Heart right ventricle (tissue), 16 donors: ENCODE measurements around the gene ASAP2. TPM values are rescaled to one million over a fixed set of nuclear protein-coding genes. Genes with fewer than 3 reads are reported as not detected.

Source experiments
- ATAC-seq, 8 donors: fragments of 200-7000 bp; cut with Tn5 transposase; one replicate each; pipeline ENCODE4 v1.9.1; 2020; ENCODE audit warnings: mild to moderate bottlenecking in 8 of 8, moderate library complexity in 8 of 8, moderate number of reproducible peaks in 1 of 8
- DNase-seq, 2 donors: peaks; one replicate each; pipeline ENCODE4 v3.0.0-alpha.2; 2020
- H3K27ac ChIP-seq, 10 donors: fragments of 200-600 bp; sonication (generic) in 2 of 10; one replicate each; pipeline versions ENCODE4 v1.5.0 to v1.8.0; 2020 to 2022; ENCODE audit warnings: mild to moderate bottlenecking in 3 of 10
- H3K27me3 ChIP-seq, 7 donors: fragments of 200-600 bp; one replicate each; pipeline ENCODE4 v1.8.0; 2021 to 2022; ENCODE audit warnings: mild to moderate bottlenecking in 2 of 7
- H3K36me3 ChIP-seq, 9 donors: fragments of 200-600 bp; sonication (generic) in 1 of 9; one replicate each; pipeline versions ENCODE4 v1.5.0 to v1.8.0; 2020 to 2022; ENCODE audit warnings: mild to moderate bottlenecking in 2 of 9
- H3K4me1 ChIP-seq, 9 donors: fragments of 200-600 bp; sonication (generic) in 1 of 9; one replicate each; pipeline versions ENCODE4 v1.5.0 to v1.8.0; 2020 to 2022; ENCODE audit warnings: mild to moderate bottlenecking in 4 of 9
- H3K4me3 ChIP-seq, 10 donors: fragments of 200-600 bp; sonication (generic) in 2 of 10; one replicate each; pipeline versions ENCODE4 v1.5.0 to v1.8.0; 2020 to 2022; ENCODE audit warnings: mild to moderate bottlenecking in 7 of 10, moderate library complexity in 2 of 10
- H3K9me3 ChIP-seq, 11 donors: fragments of 200-600 bp in 10 of 11; sonication (generic) in 2 of 11; one replicate each; pipeline versions ENCODE4 v1.5.0 to v1.8.0; 2013 to 2022; ENCODE audit warnings: mild to moderate bottlenecking in 2 of 11, control low read depth in 1 of 11, moderate library complexity in 1 of 11
- WGBS, 2 donors: extraction: QIAGEN DNeasy Blood & Tissue Kit; methylation state at CpG; one replicate each; pipeline ENCODE4 v1.1.7; 2013; ENCODE audit warnings: inconsistent platforms in 1 of 2; 5-methylcytosine and 5-hydroxymethylcytosine counted together
- intact Hi-C, 10 donors: fragments of 100-400 bp; cut with DNase I; formaldehyde crosslinking; loops; one replicate each; pipeline versions ENCODE4 v1.11.1 to v1.14.2; 2022
- polyA plus RNA-seq, 2 donors: library from polyadenylated mRNA; stranded (reverse); fragments of 200-250 nt; gene quantifications; one replicate each; pipeline ENCODE4 v1.2.3, GENCODE V29; 2013
- total RNA-seq, 10 donors: library from RNA; stranded (reverse); fragmentation: NEBNext Ultra II Directional in 3 of 10; extraction: Animal tissue kit (Norgen Biotek cat#: 25700) in 3 of 10; gene quantifications; one replicate each; pipeline versions ENCODE4 v1.2.1 to v1.2.4, GENCODE V29; 2021 to 2023
- TF ChIP-seq, protein P1 (sequence below), 9 donors: fragments of 200-600 bp; sonication (generic) in 2 of 9; IDR thresholded peaks; one replicate each; pipeline versions ENCODE4 v1.5.0 to v1.8.0; 2021 to 2022; ENCODE audit warnings: antibody characterized with exemption in 9 of 9, mild to moderate bottlenecking in 5 of 9, moderate library complexity in 1 of 9
- donor health status: Arrhythmogenic right ventricular cardiomyopathy.
- donor health status: ischemic (EF 13 %, LVEDD 7.1; RV severe dilation, severe dysfunction).
- donor health status: healthy with polysubstance abuse.
- donor health status: DM: no; HTN: yes; CAD: no.
- donor health status: DM: no; HTN: no; CAD: no.
- donor health status: ischemic (EF 25% LVEDD 6.9; RV normal size, moderate dysfunction).
- donor health status: ischemic (EF 25% LVEDD 5.7; RV mildly dilated, moderate dysfunction).
- donor health status: healthy.
- donor health status: DM: yes; HTN: yes; CAD: no.
- donor health status: Ischemic cardiomyopathy.
- donor health status: ischemic (EF 35%, LVEDD 5.7; RV mildly dilated, moderate dysfunction).
- donor health status: nonischemic (EF 11% LVEDD 7.7; RV severe dilation, severe dysfunction).
- donor health status: DM: yes; HTN: yes; CAD: no.
- donor health status: PGD.
- donor health status: ischemic (EF 29% LVEDD 5.4; RV normal size, mild dysfunction).
- donor health status: nonischemic (EF 23%, LVEDD 6.1; RV moderate dilation, normal function).

Gene ASAP2
- total and polyA plus RNA-seq, 12 donors, result 5.4 to 17.3 (median 11.8) TPM

DNA sequence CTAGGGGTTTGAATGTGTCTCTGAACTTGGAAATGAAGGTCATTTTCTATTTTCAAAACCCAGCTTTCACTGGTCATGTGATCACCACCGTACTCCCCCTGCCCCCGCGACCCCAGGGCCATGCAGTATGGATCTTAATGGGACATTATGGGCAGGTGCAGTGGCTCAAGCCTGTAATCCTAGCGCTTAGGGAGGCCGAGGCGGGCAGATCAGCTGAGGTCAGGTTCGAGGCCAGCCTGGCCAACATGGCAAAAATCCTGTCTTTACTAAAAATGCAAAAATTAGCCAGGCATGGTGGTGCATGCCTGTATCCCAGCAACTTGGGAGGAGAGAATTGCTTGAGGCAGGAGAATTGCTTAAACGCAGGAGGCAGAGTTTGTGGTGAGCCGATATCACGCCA is 139.4 kb downstream of the ASAP2 start:
- no peak overlapping the region for H3K4me3 ChIP-seq
- peaks cover 0 to 26% (median 19%) of the 10 kb centered on the region in 9 donors for H3K4me1 ChIP-seq
- no peaks in the 10 kb centered on the region for H3K9me3 ChIP-seq
- 96% methylated on average over 10 of the region's 10 CpGs for WGBS, 2 donors
- DNase-seq (no peak), ATAC-seq (no peak)
- H3K36me3 ChIP-seq, result peaks cover 0 to 69% (median 3%) of the 10 kb centered on the region in 9 donors
- no peak overlapping the region for H3K27ac ChIP-seq
- TF ChIP-seq, protein P1, sequence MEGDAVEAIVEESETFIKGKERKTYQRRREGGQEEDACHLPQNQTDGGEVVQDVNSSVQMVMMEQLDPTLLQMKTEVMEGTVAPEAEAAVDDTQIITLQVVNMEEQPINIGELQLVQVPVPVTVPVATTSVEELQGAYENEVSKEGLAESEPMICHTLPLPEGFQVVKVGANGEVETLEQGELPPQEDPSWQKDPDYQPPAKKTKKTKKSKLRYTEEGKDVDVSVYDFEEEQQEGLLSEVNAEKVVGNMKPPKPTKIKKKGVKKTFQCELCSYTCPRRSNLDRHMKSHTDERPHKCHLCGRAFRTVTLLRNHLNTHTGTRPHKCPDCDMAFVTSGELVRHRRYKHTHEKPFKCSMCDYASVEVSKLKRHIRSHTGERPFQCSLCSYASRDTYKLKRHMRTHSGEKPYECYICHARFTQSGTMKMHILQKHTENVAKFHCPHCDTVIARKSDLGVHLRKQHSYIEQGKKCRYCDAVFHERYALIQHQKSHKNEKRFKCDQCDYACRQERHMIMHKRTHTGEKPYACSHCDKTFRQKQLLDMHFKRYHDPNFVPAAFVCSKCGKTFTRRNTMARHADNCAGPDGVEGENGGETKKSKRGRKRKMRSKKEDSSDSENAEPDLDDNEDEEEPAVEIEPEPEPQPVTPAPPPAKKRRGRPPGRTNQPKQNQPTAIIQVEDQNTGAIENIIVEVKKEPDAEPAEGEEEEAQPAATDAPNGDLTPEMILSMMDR (IDR thresholded peaks at IDR 0.05), result no peak
- no peaks in the 10 kb centered on the region for H3K27me3 ChIP-seq
- intact Hi-C loops, result no loop called here

DNA sequence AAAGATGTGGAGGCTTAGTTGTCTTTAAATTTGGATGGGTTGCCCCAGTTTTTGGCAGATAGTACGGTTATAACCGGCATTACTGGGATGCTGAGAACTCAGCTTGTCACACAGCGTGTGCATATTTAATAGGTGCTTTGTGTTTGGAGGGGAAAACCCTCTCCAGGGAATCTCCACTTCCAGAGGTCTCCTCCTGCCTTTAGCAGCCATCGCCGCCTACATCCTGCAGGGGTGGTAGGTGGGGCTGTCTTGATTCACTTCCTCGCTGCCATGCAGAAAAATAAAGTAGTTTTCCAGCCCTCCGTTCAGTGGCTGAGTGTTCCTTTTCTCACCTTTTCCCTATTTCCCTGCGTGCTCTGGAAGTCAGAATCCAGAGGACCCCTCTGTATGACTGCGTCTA is 140.3 kb downstream of the ASAP2 start:
- H3K4me3 ChIP-seq, result no peak overlapping the region
- intact Hi-C loops, result no loop called here
- H3K27ac ChIP-seq, result peak overlapping the region in 9 of 10 donors; percentile 32 to 74 (median 64)
- ATAC-seq (peak in 2 of 8 donors; percentile 15 to 21), DNase-seq (no peak)
- H3K9me3 ChIP-seq, result no peaks in the 10 kb centered on the region
- WGBS, 2 donors, result 65 to 69% methylated on average over 9 of the region's 9 CpGs
- H3K27me3 ChIP-seq, result no peaks in the 10 kb centered on the region
- peaks cover 0 to 26% (median 19%) of the 10 kb centered on the region in 9 donors for H3K4me1 ChIP-seq
- TF ChIP-seq, protein P1 (IDR thresholded peaks at IDR 0.05), result no peak
- peaks cover 0 to 70% (median 3%) of the 10 kb centered on the region in 9 donors for H3K36me3 ChIP-seq

DNA sequence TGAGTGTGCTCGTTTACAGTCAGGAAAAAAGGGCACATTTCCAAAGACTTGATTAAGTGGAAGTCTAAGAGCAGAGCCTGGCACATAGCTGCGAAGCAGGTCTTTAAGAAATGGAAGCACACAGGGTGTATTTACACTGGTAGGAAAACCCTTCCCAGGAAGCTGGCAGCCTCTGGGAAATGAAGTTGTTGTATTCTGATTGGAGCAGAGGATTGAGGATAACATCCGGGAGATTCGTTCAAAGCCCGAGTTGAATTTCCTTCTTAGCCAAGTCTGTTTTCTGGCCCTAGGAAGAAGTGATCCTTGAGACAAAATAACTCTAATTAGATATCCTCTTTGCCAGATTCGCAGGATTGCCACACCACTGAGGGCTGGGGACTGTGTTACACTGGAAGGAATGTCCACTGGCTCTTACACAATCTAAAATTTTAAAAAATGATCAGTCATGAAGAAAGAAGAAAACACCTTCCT is 140.8 kb downstream of the ASAP2 start:
- ATAC-seq (peak; percentile 80 to 91 (median 87)), DNase-seq (peak; percentile 40 to 50)
- WGBS, 2 donors, result 40 to 57% methylated on average over 6 of the region's 6 CpGs
- Histone ChIP-seq H3K4me3 (peak overlapping the region in 1 of 10 donors; percentile 2), H3K4me1 (peaks cover 0 to 26% (median 19%) of the 10 kb centered on the region in 9 donors), H3K9me3 (no peaks in the 10 kb centered on the region), H3K27ac (peak overlapping the region in 9 of 10 donors; percentile 32 to 74 (median 64)), H3K27me3 (no peaks in the 10 kb centered on the region), H3K36me3 (peaks cover 0 to 70% (median 3%) of the 10 kb centered on the region in 9 donors)
- intact Hi-C loops, result no loop called here
- TF ChIP-seq, protein P1 (IDR thresholded peaks at IDR 0.05), result no peak

DNA sequence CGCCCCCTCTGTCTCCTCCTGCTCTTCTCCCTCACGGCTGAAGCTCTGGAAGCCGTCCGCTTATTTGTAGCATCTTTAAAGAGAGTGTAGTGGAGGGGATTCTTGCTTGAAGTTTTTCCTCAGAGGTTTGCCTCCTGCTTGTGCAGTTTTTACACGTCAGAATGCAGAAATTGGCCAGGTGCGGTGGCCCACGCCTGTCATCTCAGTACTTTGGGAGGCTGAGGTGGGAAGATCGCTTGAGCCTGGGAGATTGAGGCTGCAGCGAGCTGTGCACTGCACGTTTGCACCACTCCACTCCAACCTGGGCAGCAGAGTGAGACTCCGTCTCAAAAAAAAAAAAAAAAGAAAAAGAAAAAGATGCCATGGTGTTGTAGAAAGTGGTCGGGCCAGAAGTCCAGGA is 147.7 kb downstream of the ASAP2 start:
- ATAC-seq (no peak), DNase-seq (no peak)
- Histone ChIP-seq H3K27me3 (no peaks in the 10 kb centered on the region), H3K4me3 (no peak overlapping the region), H3K4me1 (no peaks in the 10 kb centered on the region), H3K9me3 (no peaks in the 10 kb centered on the region), H3K36me3 (peaks cover 0 to 99% (median 17%) of the 10 kb centered on the region in 9 donors), H3K27ac (no peak overlapping the region)
- intact Hi-C loops, result no loop called here
- 96 to 97% methylated on average over 12 of the region's 12 CpGs for WGBS, 2 donors
- TF ChIP-seq, protein P1 (IDR thresholded peaks at IDR 0.05), result no peak
